ENCODE data around the gene TECTA. TPM values are rescaled to one million over a fixed set of nuclear protein-coding genes. Genes with fewer than 3 reads are reported as not detected.
"Not testable (repeated sequence)": the region's sequence is repeated elsewhere in the genome, so short reads cannot be mapped to it uniquely, and the experiment has no call there.

TECTA gene
- total RNA-seq, 1 donor from 2014 or later: 0.59 TPM

- Histone ChIP-seq H3K27ac (no peak overlapping the region), H3K36me3 (no peaks in the 10 kb centered on the region), H3K27me3 (ENCODE audit: low read depth) (no peaks in the 10 kb centered on the region), H3K4me3 (no peak overlapping the region), H3K9me3 (no peaks in the 10 kb centered on the region), H3K4me1 (peaks cover 8% of the 10 kb centered on the region)
- no peak for DNase-seq
- no peak for TF ChIP-seq CTCF (IDR thresholded peaks at IDR 0.05)
- intact Hi-C loops (cut with DNase I): no loop called here
- no peak for ATAC-seq
These were observed 134.0 kb downstream of the TECTA start for GRCh38 chr11:121235057-121235456.

DNA sequence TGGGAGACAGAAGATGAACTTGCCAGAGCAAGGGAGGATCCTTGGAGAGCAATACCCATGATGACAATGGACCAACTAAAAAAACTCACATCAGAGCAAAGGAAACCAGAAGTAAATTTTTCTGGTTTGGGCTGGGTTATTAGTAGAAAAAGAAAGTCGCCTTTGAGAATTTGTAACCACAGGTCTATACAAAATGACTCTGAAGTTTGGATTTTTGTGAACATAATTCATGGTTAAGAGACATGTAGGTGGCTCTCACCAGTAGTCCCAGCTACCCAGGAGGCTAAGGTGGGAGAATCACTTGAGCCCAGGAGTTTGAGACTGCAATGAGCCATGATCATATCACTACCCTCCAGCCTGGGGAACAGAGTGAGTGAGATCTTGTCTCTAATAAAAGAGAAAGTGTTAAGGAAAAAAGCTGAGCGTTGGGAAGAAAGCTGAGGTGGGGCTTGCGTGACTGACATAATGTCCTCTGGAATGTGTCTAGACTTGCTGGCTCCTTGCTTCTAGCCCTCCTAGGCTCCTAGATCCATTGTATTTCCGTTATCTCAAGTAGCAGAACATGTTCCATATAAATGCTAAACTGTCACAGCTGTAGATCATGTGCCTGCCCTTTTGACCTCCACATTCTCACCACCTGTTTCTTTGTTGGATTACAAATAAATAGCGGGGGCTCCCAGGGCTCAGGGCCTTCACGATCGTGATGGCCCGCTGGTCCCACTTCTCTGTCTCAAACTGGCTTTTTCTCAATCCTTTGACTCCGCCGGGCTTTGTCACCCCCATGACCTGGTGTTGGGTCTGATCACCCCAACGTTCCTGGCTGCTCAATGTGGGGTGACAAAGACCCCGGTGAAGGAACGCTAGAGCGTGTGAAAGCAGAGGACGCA, 135.3 kb downstream of the TECTA start:
- no peak overlapping the region for H3K4me3 ChIP-seq
- no peak overlapping the region for H3K27ac ChIP-seq
- H3K36me3 ChIP-seq: no peaks in the 10 kb centered on the region
- no peak for TF ChIP-seq CTCF (IDR thresholded peaks at IDR 0.05)
- no peak for DNase-seq
- ATAC-seq: no peak
- H3K9me3 ChIP-seq: no peaks in the 10 kb centered on the region
- no peaks in the 10 kb centered on the region for H3K27me3 ChIP-seq (ENCODE audit: low read depth)
- intact Hi-C loops (cut with DNase I): no loop called here
- peaks cover 8% of the 10 kb centered on the region for H3K4me1 ChIP-seq

- not testable (repeated sequence) for H3K4me1 ChIP-seq, H3K9me3 ChIP-seq
These were observed 136.2 kb downstream of the TECTA start for GRCh38 chr11:121237247-121237646.

DNA sequence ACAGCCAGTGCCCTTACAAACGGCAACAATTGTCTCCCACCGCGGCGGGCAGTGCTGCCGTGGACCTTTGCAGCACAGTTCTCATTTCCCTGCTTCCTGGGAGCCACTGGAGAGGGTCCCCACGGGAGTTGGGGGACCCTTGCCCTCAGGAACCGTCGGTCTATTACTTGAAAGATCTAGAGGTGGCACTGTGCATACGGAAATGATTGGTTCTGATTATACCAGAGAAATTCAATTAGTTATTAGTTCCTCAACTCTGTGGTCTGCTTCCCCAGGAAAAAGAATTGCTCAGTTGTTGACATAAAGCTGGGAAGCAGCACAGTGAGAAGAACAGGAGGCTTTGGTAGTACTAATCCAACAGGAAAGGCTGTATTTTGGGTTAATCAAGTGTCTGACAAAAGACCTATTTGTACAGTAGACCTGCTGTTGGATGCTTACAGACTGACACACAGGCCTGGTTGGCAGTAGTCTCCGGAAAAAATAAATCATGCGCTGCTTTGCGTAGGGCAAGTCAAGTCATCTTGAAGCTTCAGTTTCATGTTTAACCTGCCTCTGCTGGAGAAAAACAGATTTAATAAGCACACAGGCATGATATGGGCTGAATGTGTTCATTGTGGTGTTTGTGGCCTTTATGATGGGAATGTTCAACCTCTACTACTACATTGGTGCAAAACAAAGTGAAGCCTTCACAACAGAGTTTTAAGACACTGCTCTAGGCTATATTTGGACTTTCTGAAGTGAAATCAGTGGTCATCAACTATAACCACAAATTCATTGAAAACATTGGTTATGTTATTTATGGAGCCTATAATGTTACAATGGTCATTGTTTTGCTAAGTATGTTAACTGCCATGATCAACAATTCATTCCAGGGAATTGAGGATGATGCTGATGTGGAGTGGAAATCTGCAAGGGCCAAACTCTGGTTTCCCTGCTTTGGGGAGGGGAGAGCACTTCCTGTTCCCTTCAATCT, 136.9 kb downstream of the TECTA start:
- intact Hi-C loops (cut with DNase I): no loop called here
- Histone ChIP-seq H3K4me3 (no peak overlapping the region), H3K4me1 (peaks cover 8% of the 10 kb centered on the region), H3K27ac (no peak overlapping the region), H3K9me3 (no peaks in the 10 kb centered on the region), H3K36me3 (no peaks in the 10 kb centered on the region), H3K27me3 (ENCODE audit: low read depth) (no peaks in the 10 kb centered on the region)
- TF ChIP-seq CTCF (IDR thresholded peaks at IDR 0.05): no peak
- no peak for DNase-seq
- no peak for ATAC-seq

More at GRCh38 chr11:121237247-121237646, 136.2 kb downstream of the TECTA start:
- ATAC-seq; H3K27me3 ChIP-seq (ENCODE audit: low read depth); H3K27ac ChIP-seq; H3K36me3 ChIP-seq; H3K4me3 ChIP-seq; DNase-seq; intact Hi-C loops (cut with DNase I): not testable (repeated sequence)

GRCh38 chr11:121238956-121239355, 137.9 kb downstream of the TECTA start:
- Histone ChIP-seq H3K27ac (no peak overlapping the region), H3K9me3 (no peaks in the 10 kb centered on the region), H3K36me3 (no peaks in the 10 kb centered on the region), H3K4me1 (peaks cover 8% of the 10 kb centered on the region), H3K27me3 (ENCODE audit: low read depth) (no peaks in the 10 kb centered on the region), H3K4me3 (no peak overlapping the region)
- no peak for TF ChIP-seq CTCF (IDR thresholded peaks at IDR 0.05)
- no peak for DNase-seq
- intact Hi-C loops (cut with DNase I): no loop called here
- ATAC-seq: no peak

DNA sequence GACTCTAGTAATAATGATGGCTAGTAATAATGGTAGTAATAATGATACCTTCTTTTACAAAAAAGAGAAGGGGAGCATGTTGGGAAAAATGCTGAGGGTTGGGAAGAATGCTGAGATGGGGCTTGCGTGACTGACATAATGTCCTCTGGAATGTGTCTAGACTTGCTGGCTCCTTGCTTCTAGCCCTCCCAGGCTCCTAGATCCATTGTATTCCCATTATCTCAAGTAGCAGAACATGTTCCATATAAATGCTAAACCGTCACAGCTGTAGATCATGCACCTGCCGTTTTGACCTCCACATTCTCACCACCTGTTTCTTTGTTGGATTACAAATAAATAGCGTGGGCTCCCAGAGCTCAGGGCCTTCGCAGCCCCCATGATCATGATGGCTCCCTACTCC, 139.0 kb downstream of the TECTA start:
- H3K4me1 ChIP-seq; H3K36me3 ChIP-seq; H3K27ac ChIP-seq; H3K4me3 ChIP-seq; H3K9me3 ChIP-seq; intact Hi-C loops (cut with DNase I); H3K27me3 ChIP-seq (ENCODE audit: low read depth); ATAC-seq; DNase-seq: not testable (repeated sequence)
